ENCODE measurements around the gene SBNO2.

SBNO2 gene

GRCh38 chr19:1159864-1160595 is 14.0 kb downstream of the SBNO2 start:
- H4K20me1 ChIP-seq (ENCODE audit: insufficient read depth, low read length): no peaks in the 10 kb centered on the region
- no peak overlapping the region for H3K9ac ChIP-seq (ENCODE audit: low read length)
- H3K4me2 ChIP-seq (ENCODE audit: low read length): no peak overlapping the region

GRCh38 chr19:1158885-1159448 is 15.1 kb downstream of the SBNO2 start:
- Histone ChIP-seq H3K79me2 (ENCODE audit: insufficient read depth, low read length) (no peaks in the 10 kb centered on the region), H4K20me1 (ENCODE audit: insufficient read depth, low read length) (no peaks in the 10 kb centered on the region)

More at GRCh38 chr19:1159864-1160595, 14.0 kb downstream of the SBNO2 start:
- Histone ChIP-seq H3K27me3 (ENCODE audit: insufficient read depth, low read length) (no peaks in the 10 kb centered on the region), H3K9me3 (ENCODE audit: low read length) (no peaks in the 10 kb centered on the region), H3K4me3 (ENCODE audit: low read depth, low read length, poor library complexity, severe bottlenecking) (no peak overlapping the region), H2AFZ (ENCODE audit: low read length) (no peak overlapping the region), H3K4me1 (ENCODE audit: insufficient read depth, low read length, severe bottlenecking) (no peaks in the 10 kb centered on the region), H3K27ac (ENCODE audit: low read depth, low read length, poor library complexity, severe bottlenecking) (no peak overlapping the region), H3F3A (ENCODE audit: insufficient read depth, low read length) (no peaks in the 10 kb centered on the region), H3K9me2 (ENCODE audit: low read depth, low read length) (no peaks in the 10 kb centered on the region), H3K36me3 (ENCODE audit: insufficient read depth, low read length) (no peaks in the 10 kb centered on the region), H3K79me2 (ENCODE audit: insufficient read depth, low read length) (no peaks in the 10 kb centered on the region)
- TF ChIP-seq EZH2 (IDR thresholded peaks at IDR 0.05; ENCODE audit: borderline replicate concordance, low read length) (no peak), CTCF (IDR thresholded peaks at IDR 0.05; ENCODE audit: low read length) (no peak)

More at GRCh38 chr19:1158885-1159448, 15.1 kb downstream of the SBNO2 start:
- no peaks in the 10 kb centered on the region for H3K9me2 ChIP-seq (ENCODE audit: low read depth, low read length)
- no peaks in the 10 kb centered on the region for H3K27me3 ChIP-seq (ENCODE audit: insufficient read depth, low read length)
- H2AFZ ChIP-seq (ENCODE audit: low read length): no peak overlapping the region
- no peak overlapping the region for H3K9ac ChIP-seq (ENCODE audit: low read length)
- H3F3A ChIP-seq (ENCODE audit: insufficient read depth, low read length): no peaks in the 10 kb centered on the region
- no peaks in the 10 kb centered on the region for H3K4me1 ChIP-seq (ENCODE audit: insufficient read depth, low read length, severe bottlenecking)
- H3K36me3 ChIP-seq (ENCODE audit: insufficient read depth, low read length): no peaks in the 10 kb centered on the region
- TF ChIP-seq EZH2 (IDR thresholded peaks at IDR 0.05; ENCODE audit: borderline replicate concordance, low read length) (no peak), CTCF (IDR thresholded peaks at IDR 0.05; ENCODE audit: low read length) (no peak)
- no peak overlapping the region for H3K4me3 ChIP-seq (ENCODE audit: low read depth, low read length, poor library complexity, severe bottlenecking)
- no peak overlapping the region for H3K27ac ChIP-seq (ENCODE audit: low read depth, low read length, poor library complexity, severe bottlenecking)
- H3K4me2 ChIP-seq (ENCODE audit: low read length): no peak overlapping the region
- H3K9me3 ChIP-seq (ENCODE audit: low read length): no peaks in the 10 kb centered on the region
